ENCODE measurements around the gene KRTAP5-2. TPM values are rescaled to one million over a fixed set of nuclear protein-coding genes. Genes with fewer than 3 reads are reported as not detected.

The KRTAP5-2 gene
- total and polyA plus RNA-seq, 2 of the 8 experiments (the other 6 are each of a cell fraction or from before 2014, with no cell fraction given), result not detected

DNA sequence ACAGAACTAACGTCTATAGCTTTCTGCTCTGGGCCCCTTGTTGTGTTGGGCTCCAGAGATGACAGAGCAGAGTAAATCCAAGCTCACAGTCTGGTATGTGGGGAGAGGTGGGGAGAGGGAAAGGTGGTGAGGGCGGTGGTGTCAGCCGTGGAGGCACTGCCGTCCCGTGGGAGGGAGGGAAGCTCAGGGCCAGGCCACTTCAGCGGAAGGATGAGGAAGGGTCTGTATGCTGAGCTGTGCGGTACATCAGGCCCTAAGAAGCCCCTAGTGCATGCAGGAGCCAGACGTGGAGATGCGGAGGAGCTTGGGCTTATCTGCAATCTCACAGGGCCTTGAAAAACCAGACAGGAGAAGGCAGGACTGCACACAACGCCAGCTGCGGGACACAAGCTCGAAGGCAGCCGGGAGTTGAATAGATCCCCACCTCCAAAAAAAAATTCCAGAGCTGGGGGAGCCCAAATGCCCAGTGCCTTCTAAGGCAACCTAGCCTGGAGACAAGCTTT, 33.0 kb upstream of the KRTAP5-2 start:
- no peak for FAIRE-seq
- H3K23ac ChIP-seq (ENCODE audit: insufficient read length), result no peak overlapping the region
- POLR2A ChIA-PET (ENCODE audit: partially characterized antibody), result no interaction called here
- H3K27ac ChIP-seq (ENCODE audit: low read depth, low read length), result no peak overlapping the region
- no peak overlapping the region for H2AK5ac ChIP-seq (ENCODE audit: low read depth, low read length)
- H2AFZ ChIP-seq (ENCODE audit: low read length), result no peak overlapping the region
- no peak overlapping the region for H3K56ac ChIP-seq (replicated peaks; ENCODE audit: insufficient read length, low read depth, low read length)
- H4K5ac ChIP-seq (ENCODE audit: insufficient read length, low read depth, low read length), result no peak overlapping the region
- no peaks in the 10 kb centered on the region for H3K23me2 ChIP-seq (ENCODE audit: low read depth, low read length)
- H2BK20ac ChIP-seq (ENCODE audit: low read length), result no peak overlapping the region
- H2BK12ac ChIP-seq (ENCODE audit: low read depth, low read length), result no peak overlapping the region
- H2BK15ac ChIP-seq (ENCODE audit: low read length), result no peak overlapping the region
- no peak overlapping the region; the same call in 1 of the 2 replicates for H3K18ac ChIP-seq (ENCODE audit: extremely low read depth, low read length)
- H3K4me1 ChIP-seq (replicated peaks in 1 of 4; ENCODE audit: control insufficient read depth in 3 of 4, insufficient read depth in 4 of 4, low read length in 3 of 4), result peaks cover 0 to 4% (median 1%) of the 10 kb centered on the region in 4 experiments; a peak in 4 of 7 replicates
- DNase-seq (ENCODE audit: low read depth in 1 of 2, low spot score in 2 of 2), result no peak
- 91% methylated on average over 13 of the region's 13 CpGs; no CpG with 5 or more reads in 1 of the 2 experiments for WGBS, 2 experiments (ENCODE audit: extremely low coverage in 1 of 2, insufficient coverage in 1 of 2, insufficient read length in 1 of 2, insufficient replicate concordance in 2 of 2, low coverage in 1 of 2, low lambda C conversion rate in 2 of 2, missing lambda C conversion rate in 1 of 2)
- peaks cover 0 to 16% (median 3%) of the 10 kb centered on the region in 4 experiments; a peak in 5 of 7 replicates for H3K27me3 ChIP-seq (replicated peaks in 1 of 4; ENCODE audit: control insufficient read depth in 3 of 4, extremely low read depth in 1 of 4, insufficient read depth in 3 of 4, low read length in 3 of 4)
- CTCF ChIA-PET (ENCODE audit: partially characterized antibody), result interaction anchor here (1.0 to 6.3 kb wide), 11 partner anchors 9 to 194 kb away, joined by 4 to 43 read pairs (median 6); partner anchors contain the start of gene KRTAP5-2
- no peak overlapping the region for H3K4me2 ChIP-seq (ENCODE audit: insufficient read depth in 1 of 2, low read depth in 2 of 2, low read length in 2 of 2)
- H3K9me3 ChIP-seq (ENCODE audit: insufficient read depth in 2 of 2, low read depth in 1 of 2, low read length in 1 of 2), result no peaks in the 10 kb centered on the region
- no peak overlapping the region; a peak in 1 of 7 replicates for H3K9ac ChIP-seq (replicated peaks in 1 of 4; ENCODE audit: extremely low read depth in 1 of 4, low read depth in 3 of 4, low read length in 3 of 4)
- H3K14ac ChIP-seq (ENCODE audit: insufficient read length), result no peak overlapping the region
- no peak overlapping the region for H2BK5ac ChIP-seq (ENCODE audit: low read depth, low read length)
- H3K4ac ChIP-seq (replicated peaks; ENCODE audit: insufficient read length, low read depth, low read length), result no peak overlapping the region
- H2BK120ac ChIP-seq (replicated peaks; ENCODE audit: low read depth, low read length), result no peak overlapping the region
- no peaks in the 10 kb centered on the region for H3K36me3 ChIP-seq (ENCODE audit: control insufficient read depth in 2 of 4, insufficient read depth in 4 of 4, low read length in 3 of 4)
- no peaks in the 10 kb centered on the region for H3K79me2 ChIP-seq (ENCODE audit: control insufficient read depth in 1 of 2, insufficient read depth in 2 of 2, low read length in 2 of 2)
- H4K8ac ChIP-seq (ENCODE audit: extremely low read depth, insufficient read depth, low read length), result no peak overlapping the region
- H3K79me1 ChIP-seq (ENCODE audit: low read depth, low read length), result no peaks in the 10 kb centered on the region
- H4K20me1 ChIP-seq (replicated peaks in 1 of 2; ENCODE audit: control insufficient read depth in 1 of 2, insufficient read depth in 2 of 2, low read length in 2 of 2), result peaks cover 0 to 2% of the 10 kb centered on the region in 2 experiments
- no peak overlapping the region for H3K4me3 ChIP-seq (ENCODE audit: extremely low read depth in 1 of 4, insufficient read depth in 2 of 4, low read depth in 3 of 4, low read length in 4 of 4)
- no peak overlapping the region for H4K91ac ChIP-seq (replicated peaks; ENCODE audit: insufficient read length, low read length)
- TF ChIP-seq CEBPB (IDR thresholded peaks at IDR 0.05; ENCODE audit: low read depth, low read length), result no peak
- no peak for TF ChIP-seq NRF1 (IDR thresholded peaks at IDR 0.05; ENCODE audit: low read depth, low read length)
- TF ChIP-seq YY1 (IDR thresholded peaks at IDR 0.05; ENCODE audit: low read depth, low read length), result no peak
- no peak for TF ChIP-seq RFX5 (IDR thresholded peaks at IDR 0.05; ENCODE audit: borderline replicate concordance, low read depth, low read length)
- TF ChIP-seq FOSL1 (IDR thresholded peaks at IDR 0.05; ENCODE audit: insufficient read depth, low read depth, low read length), result no peak
- TF ChIP-seq CHD1 (IDR thresholded peaks at IDR 0.05; ENCODE audit: low read depth, low read length), result no peak
- no peak for TF ChIP-seq TAF7 (optimal IDR thresholded peaks at IDR 0.05; ENCODE audit: borderline replicate concordance, low read depth, low read length)
- TF ChIP-seq EZH2 (IDR thresholded peaks at IDR 0.05; ENCODE audit: low read depth, low read length, severe bottlenecking), result no peak
- no peak for TF ChIP-seq EGR1 (IDR thresholded peaks at IDR 0.05; ENCODE audit: borderline replicate concordance, low read depth, low read length)
- no peak for TF ChIP-seq CBX8 (IDR thresholded peaks at IDR 0.05; ENCODE audit: borderline replicate concordance, low read depth, low read length)
- TF ChIP-seq CTCF (IDR thresholded peaks at IDR 0.05; ENCODE audit: control extremely low read depth in 1 of 3, insufficient read depth in 1 of 3, low read depth in 1 of 3, low read length in 3 of 3), result no peak
- no peak for TF ChIP-seq POU5F1 (IDR thresholded peaks at IDR 0.05; ENCODE audit: low read depth, low read length)

Measured in H1 (cell line).